ENCODE results near the gene DRAP1.
"Not testable (repeated sequence)": the region's sequence is repeated elsewhere in the genome, so short reads cannot be mapped to it uniquely, and the experiment has no call there.

The DRAP1 gene

GRCh38 chr11:65886826-65887722 lies 32.2 kb upstream of the DRAP1 start:
- no peak for DNase-seq (ENCODE audit: low read depth in 2 of 2)

GRCh38 chr11:65887723-65888162 lies 31.5 kb upstream of the DRAP1 start:
- no peak for DNase-seq (ENCODE audit: low read depth in 2 of 2)

DNA sequence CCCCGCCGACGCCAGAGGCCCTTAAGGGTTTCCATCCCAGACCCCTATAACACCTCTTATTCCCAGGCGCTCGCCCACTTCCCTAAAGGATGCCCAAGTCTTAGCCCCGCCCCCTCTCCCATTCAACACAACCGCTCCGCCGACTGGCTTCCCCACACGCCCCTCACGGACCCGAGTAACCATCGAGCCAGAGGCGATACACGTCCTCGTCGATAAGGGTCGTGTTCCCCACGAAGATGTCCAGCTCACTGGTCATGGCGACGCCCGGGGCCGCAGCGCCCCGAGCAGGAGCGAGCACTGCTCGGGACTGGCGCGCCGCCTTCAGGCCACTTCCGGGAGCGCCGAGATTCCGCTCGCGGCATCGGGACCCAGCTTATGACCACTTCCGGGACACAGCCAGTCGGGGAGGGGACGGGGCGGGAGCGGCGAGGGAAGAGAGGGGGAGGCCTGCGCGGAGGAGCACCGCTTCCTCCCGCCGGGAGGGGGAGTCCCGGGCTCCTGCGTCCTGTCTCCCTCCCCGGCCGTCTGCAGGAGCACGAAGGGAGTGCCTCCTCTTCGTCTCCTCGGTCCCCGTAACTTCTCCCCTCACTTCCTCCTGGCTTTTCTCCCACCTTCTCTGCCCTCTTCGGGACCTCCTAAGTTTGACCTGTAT lies 30.9 kb upstream of the DRAP1 start, which contains the start of gene FIBP:
TSS of gene FIBP (minus strand) at position 309 of the 652 bp plus-strand sequence. CDS start at position 256, 53 bp downstream.
- peak; percentile 95 to 98 for DNase-seq (ENCODE audit: low read depth in 2 of 2)

DNA sequence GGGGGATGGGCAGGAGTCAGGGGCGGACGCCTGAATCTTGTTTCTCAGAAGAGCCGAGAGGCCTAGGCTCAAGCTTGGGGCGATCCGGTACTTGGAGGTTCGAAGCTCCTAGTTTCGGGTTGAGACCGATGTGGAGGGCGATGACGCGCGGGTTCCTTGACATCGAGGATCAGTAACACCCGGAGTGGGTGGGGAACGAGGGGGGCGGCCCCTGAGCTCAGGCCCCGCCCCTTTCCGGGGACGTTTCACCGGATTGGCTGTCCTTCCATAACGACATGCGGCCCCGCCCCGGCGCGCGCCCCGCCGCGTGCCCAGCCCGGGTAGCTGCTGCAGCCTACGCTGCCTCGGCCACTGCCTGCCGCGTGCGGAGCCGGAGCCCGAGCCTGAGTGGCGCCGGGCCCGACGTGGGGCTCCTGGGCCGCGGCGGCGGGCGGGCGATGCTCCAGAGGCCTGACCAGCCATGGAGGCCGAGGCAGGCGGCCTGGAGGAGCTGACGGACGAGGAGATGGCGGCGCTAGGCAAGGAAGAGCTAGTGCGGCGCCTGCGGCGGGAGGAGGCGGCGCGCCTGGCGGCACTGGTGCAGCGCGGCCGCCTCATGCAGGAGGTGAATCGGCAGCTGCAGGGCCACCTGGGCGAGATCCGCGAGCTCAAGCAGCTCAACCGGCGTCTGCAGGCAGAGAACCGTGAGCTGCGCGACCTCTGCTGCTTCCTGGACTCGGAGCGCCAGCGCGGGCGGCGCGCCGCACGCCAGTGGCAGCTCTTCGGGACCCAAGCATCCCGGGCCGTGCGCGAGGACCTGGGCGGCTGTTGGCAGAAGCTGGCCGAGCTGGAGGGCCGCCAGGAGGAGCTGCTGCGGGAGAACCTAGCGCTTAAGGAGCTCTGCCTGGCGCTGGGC lies 28.7 kb upstream of the DRAP1 start, which contains the start of gene CCDC85B:
TSS of gene CCDC85B (plus strand) at position 350 of the 895 bp plus-strand sequence. CDS start at position 461, 111 bp downstream.
- peak; percentile 97 to 98 for DNase-seq (ENCODE audit: low read depth in 2 of 2)

GRCh38 chr11:65891219-65892136 lies 27.7 kb upstream of the DRAP1 start:
- no peak for DNase-seq (ENCODE audit: low read depth in 2 of 2)

- DNase-seq (ENCODE audit: low read depth in 2 of 2) = not testable (repeated sequence)
Observed at GRCh38 chr11:65892137-65892540, 27.1 kb upstream of the DRAP1 start.

DNA sequence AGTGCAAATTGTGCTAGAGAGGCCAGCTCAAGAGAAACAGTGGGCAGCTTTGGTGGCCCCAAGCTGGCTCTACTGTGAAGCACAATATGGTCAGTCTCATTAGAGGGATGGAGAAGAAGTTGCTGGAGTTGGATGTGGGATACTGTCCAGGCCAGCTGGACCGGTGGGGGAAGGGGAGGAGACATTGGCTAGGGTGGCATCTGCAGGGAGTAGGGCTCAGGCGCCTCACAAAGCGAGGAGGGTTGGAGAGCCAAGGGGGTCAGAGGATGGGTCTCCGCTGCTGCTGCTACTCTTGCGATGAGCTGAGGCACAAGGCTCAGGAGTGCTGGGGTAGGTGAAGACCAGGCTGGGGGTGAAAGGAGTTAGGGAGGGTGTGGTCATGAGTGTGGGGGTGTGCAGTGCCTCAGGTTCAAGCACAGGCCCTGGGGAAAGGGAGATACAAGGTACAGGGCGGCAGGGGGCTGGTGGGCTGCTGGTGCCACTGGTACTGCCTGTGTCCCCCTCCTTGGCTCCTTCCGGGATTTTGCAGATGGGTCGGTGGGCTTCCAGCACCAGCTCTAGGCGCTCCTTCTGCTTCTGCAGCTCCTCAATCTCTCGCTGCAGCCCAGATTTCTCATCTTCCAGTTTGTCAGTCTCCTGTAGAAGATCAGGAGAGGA lies 26.4 kb upstream of the DRAP1 start:
- DNase-seq (ENCODE audit: low read depth in 2 of 2) = no peak

DNA sequence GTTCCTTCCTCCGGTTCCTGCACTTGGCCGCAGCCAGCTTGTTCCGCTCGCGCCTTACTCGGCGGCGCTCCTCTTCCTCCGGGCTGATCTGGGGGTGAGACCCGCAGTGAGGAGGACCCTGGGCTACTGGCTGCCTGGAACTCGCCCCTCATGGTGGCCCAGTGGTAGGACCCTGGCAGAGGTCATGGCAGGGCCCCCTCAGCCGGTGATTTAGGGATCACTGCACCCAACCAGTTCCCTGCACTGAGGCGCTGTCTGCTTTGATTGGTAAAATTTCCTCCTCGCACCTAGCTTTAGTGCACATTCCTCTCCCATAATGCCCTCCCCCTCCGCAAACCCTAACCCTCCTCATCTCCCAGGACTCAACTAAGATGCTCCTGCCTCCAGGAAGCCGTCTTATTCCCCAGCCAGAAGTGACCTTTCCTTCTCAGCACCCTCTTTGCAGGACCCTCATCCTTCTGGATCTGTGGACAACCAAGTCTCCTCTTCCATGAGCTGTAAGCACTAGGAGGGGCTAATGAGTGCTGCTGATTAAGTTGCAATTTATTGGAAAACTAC lies 25.1 kb upstream of the DRAP1 start:
- no peak for DNase-seq (ENCODE audit: low read depth in 2 of 2)

- DNase-seq (ENCODE audit: low read depth in 2 of 2) = no peak
Observed at GRCh38 chr11:65895482-65895981, 23.7 kb upstream of the DRAP1 start.

DNA sequence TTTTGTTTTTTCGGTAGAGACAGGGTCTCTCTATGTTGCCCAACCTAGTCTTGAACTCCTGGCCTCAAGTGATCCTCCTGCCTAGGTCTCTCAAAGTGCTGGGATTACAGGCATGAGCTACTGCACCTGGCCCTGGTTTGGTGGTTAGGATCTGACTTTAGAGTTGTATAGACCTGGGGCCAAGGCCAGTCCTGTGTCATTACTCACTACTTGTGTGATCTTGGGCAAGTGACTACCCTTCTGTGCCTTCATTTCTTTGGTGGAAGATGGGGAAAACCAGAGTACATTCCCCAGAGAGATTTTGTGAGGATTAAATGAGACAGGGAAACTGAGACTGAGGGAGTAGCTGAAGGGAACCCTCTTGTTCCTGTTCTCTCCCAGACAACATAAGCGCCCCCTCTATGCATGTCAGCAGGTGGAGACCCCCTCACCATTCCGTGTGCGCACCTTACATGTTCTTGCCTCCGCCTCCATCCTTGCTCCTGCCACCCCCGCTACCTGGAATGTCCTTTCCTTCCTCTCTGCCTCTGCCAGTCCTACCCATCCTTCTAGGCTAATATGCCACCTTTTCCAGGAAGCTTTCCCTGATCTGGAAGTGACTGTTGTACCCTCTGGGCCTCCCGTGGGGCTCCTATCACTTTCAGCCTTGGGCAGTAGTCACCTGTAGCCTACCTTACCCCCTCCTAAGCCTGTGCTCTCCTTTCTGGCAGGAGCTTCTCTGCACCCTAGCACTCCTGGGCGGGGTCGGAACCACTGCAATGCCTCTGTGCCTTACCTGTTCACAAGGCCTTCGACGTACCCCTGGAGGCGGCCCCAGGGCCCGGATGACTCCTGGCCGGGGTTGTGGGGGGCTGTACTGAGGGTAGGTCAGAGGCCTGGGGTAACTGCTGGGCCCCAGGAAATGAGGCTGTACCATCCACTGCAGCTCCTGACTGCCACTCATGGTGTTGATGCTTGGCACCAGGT lies 22.9 kb upstream of the DRAP1 start:
- DNase-seq (ENCODE audit: low read depth in 2 of 2) = no peak

- DNase-seq (ENCODE audit: low read depth in 2 of 2) = no peak
Observed at GRCh38 chr11:65897020-65897471, 22.2 kb upstream of the DRAP1 start.

- DNase-seq (ENCODE audit: low read depth in 2 of 2) = no peak
Observed at GRCh38 chr11:65898656-65899355, 20.4 kb upstream of the DRAP1 start.

DNA sequence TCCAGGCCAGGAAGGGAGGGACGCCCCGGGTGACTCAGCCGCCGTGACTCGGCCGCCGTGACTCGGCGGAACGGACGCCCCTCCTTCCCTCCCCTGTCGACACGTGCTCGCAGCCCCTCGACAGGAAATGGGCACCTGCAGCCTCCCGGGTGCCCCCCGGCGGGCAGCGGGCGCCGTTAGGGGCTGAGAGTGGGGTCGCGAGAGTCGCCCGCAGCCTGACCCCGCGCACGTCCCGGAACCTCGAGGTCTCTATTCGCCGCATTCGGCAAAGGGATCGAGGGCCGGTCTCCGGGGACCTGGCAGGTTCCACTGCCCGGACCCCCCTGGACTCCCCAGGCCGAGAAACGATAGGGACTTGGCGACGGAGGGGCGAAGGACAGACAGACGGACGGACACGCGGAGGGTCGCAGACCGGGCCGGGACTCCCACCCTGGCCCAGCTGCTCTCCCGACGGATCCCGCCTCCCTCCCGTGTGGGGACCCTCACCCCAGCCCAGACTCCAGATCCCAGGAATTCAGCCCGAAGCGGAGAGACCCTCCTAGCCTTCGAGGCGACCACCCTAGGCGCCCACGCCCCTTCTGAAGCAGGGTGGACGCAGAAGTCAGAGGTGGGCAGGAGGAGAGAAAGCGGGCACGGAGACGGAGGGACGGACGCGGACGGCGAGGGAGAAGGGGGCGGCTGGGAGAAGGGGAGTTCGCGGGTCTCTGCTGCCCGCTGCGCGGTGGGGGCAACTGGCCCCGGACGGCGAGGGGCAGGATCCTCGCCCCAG lies 19.7 kb upstream of the DRAP1 start:
- peak in 1 of 2 donors; percentile 72 for DNase-seq (ENCODE audit: low read depth in 2 of 2)

- peak; percentile 92 to 97 for DNase-seq (ENCODE audit: low read depth in 2 of 2)
Observed at GRCh38 chr11:65900125-65900898, 18.9 kb upstream of the DRAP1 start, which contains the start of gene FOSL1. Gene FOSL1 (minus strand): TSS chr11:65900388. CDS start chr11:65900339, 49 bp downstream.

DNA sequence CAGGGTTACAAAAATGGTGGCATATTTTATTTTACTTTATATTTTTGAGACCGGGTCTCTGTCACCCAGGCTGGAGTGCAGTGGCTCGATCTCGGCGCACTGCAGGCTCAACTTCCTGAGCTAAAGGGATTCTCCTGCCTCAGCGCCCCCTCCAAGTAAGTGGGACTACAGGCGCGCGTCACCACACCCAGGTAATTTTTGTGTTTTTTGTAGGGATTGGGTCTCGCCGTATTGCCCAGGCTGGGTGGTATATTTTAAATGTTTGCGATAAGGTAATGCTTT lies 18.4 kb upstream of the DRAP1 start:
- DNase-seq (ENCODE audit: low read depth in 2 of 2) = no peak

DNA sequence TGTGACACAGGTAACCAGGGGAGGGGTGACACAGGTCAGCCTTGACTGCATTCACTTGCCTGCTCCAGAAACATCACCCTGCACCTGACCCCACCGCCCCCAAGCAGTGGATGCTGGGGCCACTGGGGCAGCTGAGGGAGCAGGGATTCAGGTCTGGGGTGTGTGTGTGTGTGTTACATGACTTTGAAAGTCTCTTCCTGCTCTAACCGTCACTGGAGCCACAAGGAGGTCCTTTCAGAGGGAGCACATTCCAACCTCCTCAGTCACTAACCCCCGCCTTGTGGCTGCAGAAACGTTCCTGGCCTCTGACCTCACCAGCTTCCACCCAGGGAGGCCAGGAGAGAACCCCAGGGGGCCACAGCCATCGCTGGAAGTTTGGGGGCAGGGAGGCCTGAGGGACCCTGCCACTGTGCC lies 16.2 kb upstream of the DRAP1 start:
- DNase-seq (ENCODE audit: low read depth in 2 of 2) = no peak
